ENCODE measurements around the gene PRKAR2B. TPM values are rescaled to one million over a fixed set of nuclear protein-coding genes. Genes with fewer than 3 reads are reported as not detected.
"Not testable (repeated sequence)": the region's sequence is repeated elsewhere in the genome, so short reads cannot be mapped to it uniquely, and the experiment has no call there.

The PRKAR2B gene
- total and polyA plus RNA-seq, 4 experiments from 2014 or later = 0.29 to 0.47 (median 0.43) TPM

DNA sequence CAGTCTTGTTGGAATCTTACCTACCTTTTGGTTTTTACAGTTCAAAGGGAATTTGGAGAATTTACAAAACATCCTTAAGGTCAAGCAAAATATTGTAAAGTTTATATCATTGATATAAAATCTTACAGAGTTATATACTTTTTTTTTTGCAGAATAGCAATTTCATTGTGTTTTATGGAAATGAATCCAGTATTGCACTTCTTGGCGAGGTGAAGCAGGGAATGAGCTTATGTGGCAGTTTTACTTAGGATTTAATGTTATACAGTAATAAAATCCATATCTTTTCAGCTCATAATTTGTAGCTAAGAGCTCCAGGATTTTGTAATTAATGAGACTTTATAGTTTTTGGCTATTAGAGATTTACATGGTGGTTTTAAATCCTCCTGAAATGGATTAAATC lies 5.0 kb downstream of the PRKAR2B start:
- Mint-ChIP-seq H3K4me1 (peaks cover 4 to 6% (median 5%) of the 10 kb centered on the region in 4 donors), H3K27me3 (peaks cover 22 to 26% of the 10 kb centered on the region in 2 donors), H3K36me3 (no peaks in the 10 kb centered on the region), H3K9me3 (peaks cover 0 to 4% (median 0%) of the 10 kb centered on the region in 8 donors), H3K27ac (no peak overlapping the region), H3K4me3 (no peak overlapping the region)
- ChIA-PET CTCF (ENCODE audit: partially characterized antibody) (no interaction called here), POLR2A (ENCODE audit: partially characterized antibody) (no interaction called here)
- H3K4me3 ChIP-seq (ENCODE audit: low read length in 2 of 2) = no peak overlapping the region
- H3K27ac ChIP-seq (ENCODE audit: low read depth, low read length) = no peak overlapping the region
- no peak for DNase-seq
- intact Hi-C loops (cut with micrococcal nuclease) = loop anchor here (5.0 to 10.0 kb wide), 2 partner anchors 115 to 387 kb away; partner anchors contain the start of genes CCDC71L and HBP1
- H3K27me3 ChIP-seq (ENCODE audit: insufficient read depth, low read length) = peaks cover 30% of the 10 kb centered on the region
- H3K9me3 ChIP-seq (ENCODE audit: control insufficient read depth in 1 of 2, low read length in 2 of 2) = no peaks in the 10 kb centered on the region
- H3K36me3 ChIP-seq (ENCODE audit: insufficient read depth, low read length) = no peaks in the 10 kb centered on the region
- H3K4me1 ChIP-seq (ENCODE audit: insufficient read depth, low read length) = peaks cover 10% of the 10 kb centered on the region

DNA sequence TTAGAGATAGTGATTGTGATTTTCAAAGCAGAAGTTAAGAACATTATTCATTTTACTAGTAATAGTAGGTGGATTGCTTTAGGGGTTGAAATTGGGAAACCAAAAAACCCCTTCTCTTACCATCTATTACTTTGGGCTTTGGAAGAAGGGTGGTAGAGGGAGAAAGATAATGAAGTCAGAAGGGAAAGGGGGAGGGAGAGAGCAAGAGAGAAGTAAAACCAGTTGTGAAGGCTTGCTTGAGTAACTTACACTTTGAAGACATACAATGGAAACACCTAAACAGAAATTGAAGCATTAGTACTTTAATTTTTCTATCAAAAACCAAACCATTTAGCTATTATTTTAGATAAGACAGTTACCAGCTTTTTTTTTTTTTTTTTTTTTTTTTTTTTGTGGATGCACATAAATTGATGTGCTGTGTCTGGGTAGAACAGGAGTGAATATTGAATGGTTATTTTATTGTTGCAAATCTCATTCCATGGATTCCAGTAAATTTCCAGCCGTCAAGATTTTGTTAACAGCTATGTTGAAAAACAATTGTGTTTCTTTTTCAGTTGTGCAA lies 5.5 kb downstream of the PRKAR2B start:
- H3K27ac Mint-ChIP-seq = no peak overlapping the region
- CTCF ChIA-PET (ENCODE audit: partially characterized antibody) = no interaction called here
- peaks cover 4 to 6% (median 5%) of the 10 kb centered on the region in 4 donors for H3K4me1 Mint-ChIP-seq
- peaks cover 0 to 4% (median 0%) of the 10 kb centered on the region in 8 donors for H3K9me3 Mint-ChIP-seq
- Histone ChIP-seq H3K4me1 (ENCODE audit: insufficient read depth, low read length) (peaks cover 7% of the 10 kb centered on the region), H3K36me3 (ENCODE audit: insufficient read depth, low read length) (no peaks in the 10 kb centered on the region), H3K4me3 (ENCODE audit: low read length in 2 of 2) (no peak overlapping the region), H3K27me3 (ENCODE audit: insufficient read depth, low read length) (peaks cover 30% of the 10 kb centered on the region), H3K9me3 (ENCODE audit: control insufficient read depth in 1 of 2, low read length in 2 of 2) (no peaks in the 10 kb centered on the region), H3K27ac (ENCODE audit: low read depth, low read length) (no peak overlapping the region)
- no peaks in the 10 kb centered on the region for H3K36me3 Mint-ChIP-seq
- H3K4me3 Mint-ChIP-seq = no peak overlapping the region
- H3K27me3 Mint-ChIP-seq = peaks cover 22 to 26% of the 10 kb centered on the region in 2 donors
- intact Hi-C loops (cut with micrococcal nuclease) = loop anchor here (5.0 to 10.0 kb wide), 2 partner anchors 115 to 388 kb away; partner anchors contain the start of genes CCDC71L and HBP1
- DNase-seq = no peak
- POLR2A ChIA-PET (ENCODE audit: partially characterized antibody) = no interaction called here

DNA sequence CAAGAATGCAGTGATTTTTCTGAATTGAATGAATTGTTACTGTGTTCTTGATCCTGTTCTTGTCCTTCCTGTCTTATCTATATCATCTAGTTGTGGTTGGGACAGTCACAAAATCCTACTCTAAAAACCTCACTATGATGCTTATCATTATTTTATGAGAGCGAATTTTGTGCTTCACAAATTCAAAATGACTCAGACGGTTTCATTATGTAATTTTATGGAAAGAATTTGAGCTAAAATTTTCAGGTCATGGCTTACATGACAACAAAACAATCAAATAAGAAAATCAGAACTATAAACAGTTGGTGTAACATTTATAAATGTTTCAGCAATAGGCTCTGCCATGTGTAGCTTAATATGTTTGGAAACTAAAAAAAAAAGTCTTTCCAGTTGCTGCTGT lies 6.9 kb downstream of the PRKAR2B start:
- Mint-ChIP-seq H3K4me1 (peaks cover 0 to 1% (median 0%) of the 10 kb centered on the region in 4 donors), H3K4me3 (no peak overlapping the region), H3K36me3 (no peaks in the 10 kb centered on the region), H3K9me3 (peaks cover 0 to 4% (median 0%) of the 10 kb centered on the region in 8 donors), H3K27ac (peak overlapping the region in 1 of 7 donors; percentile 21), H3K27me3 (peaks cover 18 to 19% of the 10 kb centered on the region in 2 donors)
- no peak overlapping the region for H3K4me3 ChIP-seq (ENCODE audit: low read length in 2 of 2)
- POLR2A ChIA-PET (ENCODE audit: partially characterized antibody) = no interaction called here
- intact Hi-C loops (cut with micrococcal nuclease) = no loop called here
- no peak for DNase-seq
- no peaks in the 10 kb centered on the region for H3K36me3 ChIP-seq (ENCODE audit: insufficient read depth, low read length)
- no peaks in the 10 kb centered on the region for H3K9me3 ChIP-seq (ENCODE audit: control insufficient read depth in 1 of 2, low read length in 2 of 2)
- H3K27ac ChIP-seq (ENCODE audit: low read depth, low read length) = no peak overlapping the region
- CTCF ChIA-PET (ENCODE audit: partially characterized antibody) = no interaction called here
- H3K27me3 ChIP-seq (ENCODE audit: insufficient read depth, low read length) = peaks cover 18% of the 10 kb centered on the region
- H3K4me1 ChIP-seq (ENCODE audit: insufficient read depth, low read length) = no peaks in the 10 kb centered on the region

DNA sequence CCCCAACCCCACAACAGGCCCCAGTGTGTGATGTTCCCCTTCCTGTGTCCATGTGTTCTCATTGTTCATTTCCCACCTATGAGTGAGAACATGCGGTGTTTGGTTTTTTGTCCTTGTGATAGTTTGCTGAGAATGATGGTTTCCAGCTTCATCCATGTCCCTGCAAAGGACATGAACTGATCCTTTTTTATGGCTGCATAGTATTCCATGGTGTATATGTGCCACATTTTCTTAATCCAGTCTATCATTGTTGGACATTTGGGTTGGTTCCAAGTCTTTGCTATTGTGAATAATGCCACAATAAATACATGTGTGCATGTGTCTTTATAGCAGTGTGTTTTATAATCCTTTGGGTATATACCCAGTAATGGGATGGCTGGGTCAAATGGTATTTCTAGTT lies 10.5 kb downstream of the PRKAR2B start:
- H3K36me3 Mint-ChIP-seq; H3K27ac ChIP-seq (ENCODE audit: low read depth, low read length); POLR2A ChIA-PET (ENCODE audit: partially characterized antibody); intact Hi-C loops (cut with micrococcal nuclease); H3K27me3 Mint-ChIP-seq; DNase-seq; CTCF ChIA-PET (ENCODE audit: partially characterized antibody); H3K9me3 ChIP-seq (ENCODE audit: control insufficient read depth in 1 of 2, low read length in 2 of 2); H3K27me3 ChIP-seq (ENCODE audit: insufficient read depth, low read length); H3K4me3 ChIP-seq (ENCODE audit: low read length in 2 of 2); H3K4me1 ChIP-seq (ENCODE audit: insufficient read depth, low read length); H3K9me3 Mint-ChIP-seq; H3K4me1 Mint-ChIP-seq; H3K4me3 Mint-ChIP-seq; H3K27ac Mint-ChIP-seq; H3K36me3 ChIP-seq (ENCODE audit: insufficient read depth, low read length): not testable (repeated sequence)

DNA sequence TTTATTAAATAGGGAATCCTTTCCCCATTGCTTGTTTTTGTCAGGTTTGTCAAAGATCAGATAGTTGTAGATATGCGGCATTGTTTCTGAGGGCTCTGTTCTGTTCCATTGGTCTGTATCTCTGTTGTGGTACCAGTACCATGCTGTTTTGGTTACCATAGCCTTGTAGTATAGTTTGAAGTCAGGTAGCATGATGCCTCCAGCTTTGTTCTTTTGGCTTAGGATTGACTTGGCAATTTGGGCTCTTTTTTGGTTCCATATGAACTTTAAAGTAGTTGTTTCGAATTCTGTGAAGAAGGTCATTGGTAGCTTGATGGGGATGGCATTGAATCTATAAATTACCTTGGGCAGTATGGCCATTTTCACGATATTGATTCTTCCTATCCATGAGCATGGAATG lies 11.6 kb downstream of the PRKAR2B start:
- DNase-seq; H3K4me1 ChIP-seq (ENCODE audit: insufficient read depth, low read length); H3K36me3 ChIP-seq (ENCODE audit: insufficient read depth, low read length); CTCF ChIA-PET (ENCODE audit: partially characterized antibody); H3K4me3 Mint-ChIP-seq; H3K9me3 Mint-ChIP-seq; H3K27me3 Mint-ChIP-seq; POLR2A ChIA-PET (ENCODE audit: partially characterized antibody); H3K27ac Mint-ChIP-seq; H3K4me1 Mint-ChIP-seq; H3K36me3 Mint-ChIP-seq; H3K27ac ChIP-seq (ENCODE audit: low read depth, low read length); intact Hi-C loops (cut with micrococcal nuclease); H3K27me3 ChIP-seq (ENCODE audit: insufficient read depth, low read length); H3K9me3 ChIP-seq (ENCODE audit: control insufficient read depth in 1 of 2, low read length in 2 of 2); H3K4me3 ChIP-seq (ENCODE audit: low read length in 2 of 2): not testable (repeated sequence)

DNA sequence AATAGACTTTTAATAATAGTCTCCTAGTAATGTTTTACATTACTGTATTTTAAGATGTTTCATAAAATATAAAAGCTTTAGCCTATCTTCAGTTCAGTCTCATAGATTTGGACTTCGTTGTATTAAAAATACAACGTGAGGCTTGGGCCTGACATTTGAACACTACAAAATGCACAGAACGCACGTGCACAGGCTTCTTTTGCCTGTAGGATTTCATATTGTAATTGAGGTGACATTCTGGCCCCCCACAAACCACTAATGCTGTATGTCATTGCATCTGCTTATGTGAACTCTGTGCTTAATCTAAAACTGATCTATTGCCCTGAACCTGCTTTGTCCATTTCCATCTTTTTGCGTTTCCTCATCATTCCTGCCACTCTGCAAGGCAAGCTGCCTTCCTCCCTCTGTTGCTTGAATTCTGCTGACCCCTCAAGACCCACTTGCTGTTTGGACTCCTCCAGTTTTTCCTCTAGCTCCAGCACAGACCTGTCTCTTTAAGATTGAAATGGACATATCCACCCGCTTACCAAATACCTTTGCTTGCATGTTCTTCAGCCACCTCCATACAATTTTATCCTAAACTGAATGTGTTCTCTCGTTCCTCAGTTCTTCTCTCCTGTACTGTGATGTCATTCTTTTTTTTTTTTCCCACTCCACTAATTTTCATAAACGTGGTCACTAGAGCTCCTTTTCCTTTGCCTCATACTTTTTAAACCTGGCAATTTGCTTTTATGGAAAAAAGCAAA lies 12.4 kb downstream of the PRKAR2B start:
- no peaks in the 10 kb centered on the region for H3K36me3 Mint-ChIP-seq
- Histone ChIP-seq H3K36me3 (ENCODE audit: insufficient read depth, low read length) (no peaks in the 10 kb centered on the region), H3K9me3 (ENCODE audit: control insufficient read depth in 1 of 2, low read length in 2 of 2) (no peaks in the 10 kb centered on the region), H3K4me3 (ENCODE audit: low read length in 2 of 2) (no peak overlapping the region), H3K4me1 (ENCODE audit: insufficient read depth, low read length) (no peaks in the 10 kb centered on the region), H3K27me3 (ENCODE audit: insufficient read depth, low read length) (no peaks in the 10 kb centered on the region), H3K27ac (ENCODE audit: low read depth, low read length) (no peak overlapping the region)
- no peak for DNase-seq
- no peak overlapping the region for H3K4me3 Mint-ChIP-seq
- no peak overlapping the region for H3K27ac Mint-ChIP-seq
- peaks cover 2 to 5% of the 10 kb centered on the region in 2 donors for H3K27me3 Mint-ChIP-seq
- POLR2A ChIA-PET (ENCODE audit: partially characterized antibody) = no interaction called here
- intact Hi-C loops (cut with micrococcal nuclease) = no loop called here
- peaks cover 0 to 5% (median 0%) of the 10 kb centered on the region in 8 donors for H3K9me3 Mint-ChIP-seq
- CTCF ChIA-PET (ENCODE audit: partially characterized antibody) = no interaction called here
- no peaks in the 10 kb centered on the region for H3K4me1 Mint-ChIP-seq

DNA sequence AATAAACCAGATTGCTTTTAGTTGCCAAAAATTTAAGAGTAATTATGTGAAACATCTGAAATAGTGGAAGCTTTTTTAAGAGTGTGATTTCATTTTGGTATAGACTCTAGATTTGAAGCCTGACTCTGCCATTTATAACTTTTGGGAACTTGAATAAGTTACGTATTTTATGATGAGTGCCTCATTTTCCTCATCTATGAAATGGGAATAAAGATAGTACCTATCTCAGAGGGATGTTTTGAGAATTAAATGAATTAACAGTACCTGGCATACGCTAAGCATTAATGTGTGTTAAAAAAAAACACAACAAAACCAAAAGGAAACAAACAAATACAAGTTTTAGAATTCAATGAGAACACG lies 12.9 kb downstream of the PRKAR2B start:
- peaks cover 2 to 5% of the 10 kb centered on the region in 2 donors for H3K27me3 Mint-ChIP-seq
- H3K9me3 Mint-ChIP-seq = peaks cover 0 to 5% (median 0%) of the 10 kb centered on the region in 8 donors
- H3K27ac ChIP-seq (ENCODE audit: low read depth, low read length) = no peak overlapping the region
- no peak overlapping the region for H3K4me3 Mint-ChIP-seq
- intact Hi-C loops (cut with micrococcal nuclease) = no loop called here
- H3K4me3 ChIP-seq (ENCODE audit: low read length in 2 of 2) = no peak overlapping the region
- no peaks in the 10 kb centered on the region for H3K9me3 ChIP-seq (ENCODE audit: control insufficient read depth in 1 of 2, low read length in 2 of 2)
- H3K4me1 Mint-ChIP-seq = no peaks in the 10 kb centered on the region
- ChIA-PET CTCF (ENCODE audit: partially characterized antibody) (no interaction called here), POLR2A (ENCODE audit: partially characterized antibody) (no interaction called here)
- H3K4me1 ChIP-seq (ENCODE audit: insufficient read depth, low read length) = no peaks in the 10 kb centered on the region
- H3K27ac Mint-ChIP-seq = no peak overlapping the region
- no peak for DNase-seq
- H3K36me3 Mint-ChIP-seq = no peaks in the 10 kb centered on the region
- H3K27me3 ChIP-seq (ENCODE audit: insufficient read depth, low read length) = no peaks in the 10 kb centered on the region
- H3K36me3 ChIP-seq (ENCODE audit: insufficient read depth, low read length) = no peaks in the 10 kb centered on the region

All from CD4-positive, alpha-beta memory T cell (primary cell).